GM12801 (cell line): ENCODE measurements around the gene RIPPLY2.

Experiments
- TF ChIP-seq, protein P1 (sequence below): IDR thresholded peaks from one replicate; pipeline ENCODE4 v1.5.1; 2011; ENCODE audit warnings: control low read depth; ENCODE audit not compliant: insufficient read length; ENCODE audit errors: extremely low read depth

The RIPPLY2 gene, protein sequence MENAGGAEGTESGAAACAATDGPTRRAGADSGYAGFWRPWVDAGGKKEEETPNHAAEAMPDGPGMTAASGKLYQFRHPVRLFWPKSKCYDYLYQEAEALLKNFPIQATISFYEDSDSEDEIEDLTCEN

DNA sequence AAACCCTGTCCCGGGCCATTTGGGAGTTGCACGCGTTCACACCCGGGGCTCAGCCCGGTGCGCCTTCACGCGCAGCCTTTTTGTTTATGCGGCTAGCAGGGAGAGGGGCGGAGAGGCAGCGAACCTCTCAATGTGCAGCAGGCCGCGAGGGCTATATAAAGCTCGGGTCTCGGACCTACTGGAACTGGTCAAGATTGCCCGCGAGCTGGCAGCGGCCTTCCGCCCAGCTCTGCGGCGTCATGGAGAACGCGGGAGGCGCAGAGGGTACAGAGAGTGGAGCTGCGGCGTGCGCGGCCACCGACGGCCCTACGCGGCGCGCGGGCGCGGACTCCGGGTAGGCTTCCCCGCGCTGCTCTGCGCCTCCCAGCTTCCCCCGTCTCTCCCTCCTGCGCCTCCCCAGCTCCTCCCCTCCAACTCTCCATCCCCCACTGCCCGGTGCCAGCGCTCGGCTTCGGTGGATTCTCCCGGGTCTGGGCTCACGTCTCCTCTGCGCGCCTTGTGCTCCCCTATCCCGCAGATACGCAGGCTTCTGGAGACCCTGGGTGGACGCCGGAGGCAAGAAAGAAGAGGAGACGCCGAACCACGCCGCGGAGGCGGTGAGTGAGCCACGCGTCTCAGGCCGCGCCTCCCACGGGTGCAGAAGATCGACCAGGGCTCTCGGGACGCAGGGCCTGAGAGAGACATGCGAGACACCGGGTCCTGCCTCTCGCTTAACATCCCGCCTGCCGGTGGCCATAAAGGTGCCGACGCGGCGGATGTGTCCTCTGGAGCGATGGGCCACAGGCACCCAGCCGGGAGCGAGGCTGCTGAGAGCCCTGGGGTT, at the start of gene RIPPLY2:
Gene RIPPLY2, plus strand, starts transcription at position 183 of the 823 bp plus-strand sequence. Its CDS starts 57 bp downstream, at position 240.
- TF ChIP-seq, protein P1, sequence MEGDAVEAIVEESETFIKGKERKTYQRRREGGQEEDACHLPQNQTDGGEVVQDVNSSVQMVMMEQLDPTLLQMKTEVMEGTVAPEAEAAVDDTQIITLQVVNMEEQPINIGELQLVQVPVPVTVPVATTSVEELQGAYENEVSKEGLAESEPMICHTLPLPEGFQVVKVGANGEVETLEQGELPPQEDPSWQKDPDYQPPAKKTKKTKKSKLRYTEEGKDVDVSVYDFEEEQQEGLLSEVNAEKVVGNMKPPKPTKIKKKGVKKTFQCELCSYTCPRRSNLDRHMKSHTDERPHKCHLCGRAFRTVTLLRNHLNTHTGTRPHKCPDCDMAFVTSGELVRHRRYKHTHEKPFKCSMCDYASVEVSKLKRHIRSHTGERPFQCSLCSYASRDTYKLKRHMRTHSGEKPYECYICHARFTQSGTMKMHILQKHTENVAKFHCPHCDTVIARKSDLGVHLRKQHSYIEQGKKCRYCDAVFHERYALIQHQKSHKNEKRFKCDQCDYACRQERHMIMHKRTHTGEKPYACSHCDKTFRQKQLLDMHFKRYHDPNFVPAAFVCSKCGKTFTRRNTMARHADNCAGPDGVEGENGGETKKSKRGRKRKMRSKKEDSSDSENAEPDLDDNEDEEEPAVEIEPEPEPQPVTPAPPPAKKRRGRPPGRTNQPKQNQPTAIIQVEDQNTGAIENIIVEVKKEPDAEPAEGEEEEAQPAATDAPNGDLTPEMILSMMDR = no peak

DNA sequence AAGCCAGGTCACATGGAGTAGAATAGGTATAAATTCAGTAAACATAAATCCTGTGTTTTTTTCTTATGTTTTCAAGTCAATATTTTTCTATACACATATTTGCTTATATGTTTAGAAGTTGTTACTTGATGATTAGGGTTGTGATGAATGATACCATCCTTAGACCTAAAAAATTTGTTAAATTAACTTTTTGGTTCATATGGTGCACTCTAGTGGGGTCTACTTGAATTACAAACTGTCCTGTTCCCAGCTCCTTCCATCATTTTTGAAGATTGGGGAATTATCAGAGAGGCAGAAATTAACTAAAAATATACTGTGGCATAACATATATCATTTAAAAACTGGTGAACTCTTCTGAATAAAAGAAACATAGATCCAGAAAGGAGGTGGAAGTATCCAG, 48.3 kb upstream of the RIPPLY2 start:
- TF ChIP-seq, protein P1 = no peak

DNA sequence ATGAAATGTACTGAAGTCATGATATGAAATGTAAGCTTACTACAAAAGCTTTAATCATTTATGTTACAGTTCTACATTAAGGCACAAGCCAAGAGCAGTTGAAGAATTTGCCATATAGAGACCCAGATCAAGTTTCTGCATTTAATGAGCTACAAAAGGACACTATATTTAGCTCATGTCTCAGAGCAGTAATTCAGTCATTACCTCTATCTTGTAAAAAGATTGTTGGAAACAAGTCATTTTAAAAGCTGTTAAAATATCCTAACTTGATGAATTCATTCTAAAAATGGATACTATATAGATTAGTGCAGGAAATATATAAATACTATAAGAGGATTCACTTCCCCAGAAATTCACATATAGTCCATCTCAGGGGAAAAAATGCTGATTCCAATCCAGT, 45.2 kb upstream of the RIPPLY2 start:
- TF ChIP-seq, protein P1 = no peak

DNA sequence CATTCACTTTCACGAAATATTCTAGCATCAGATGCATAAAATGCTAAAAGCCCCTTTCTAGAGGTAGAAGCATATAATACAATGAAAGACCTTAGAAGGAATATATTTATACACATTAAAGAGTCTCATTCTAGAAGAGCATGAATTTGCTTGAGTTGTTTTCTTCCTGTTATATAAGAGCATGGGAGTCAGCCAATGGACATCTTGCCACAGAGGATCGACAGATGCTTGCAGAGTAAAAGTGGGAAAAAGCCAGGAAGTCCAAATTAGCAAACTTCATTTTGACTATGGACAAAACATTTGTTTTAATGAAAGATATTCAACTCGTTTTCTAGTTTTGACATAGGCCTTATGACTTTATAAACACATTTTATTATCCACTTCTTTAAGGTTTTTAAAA, 44.2 kb upstream of the RIPPLY2 start:
- TF ChIP-seq, protein P1 = no peak

DNA sequence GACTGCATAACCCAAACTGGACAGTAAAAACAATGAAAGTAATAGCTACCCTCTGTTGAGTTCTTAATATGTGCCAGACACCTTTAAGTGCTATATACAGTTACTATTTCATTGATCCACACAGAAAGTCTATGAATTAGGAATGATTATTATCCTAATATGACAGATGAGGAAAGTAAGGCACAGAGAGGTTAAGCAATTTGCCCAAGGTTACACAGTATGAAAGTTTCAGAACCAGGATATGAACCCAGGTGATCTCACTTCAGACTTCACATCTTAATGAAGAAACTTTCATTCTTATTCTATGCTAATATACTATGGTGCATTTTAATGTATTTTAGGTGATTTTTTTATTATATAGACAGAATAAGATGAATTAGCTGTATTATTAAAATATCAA, 40.6 kb upstream of the RIPPLY2 start:
- TF ChIP-seq, protein P1 = no peak

DNA sequence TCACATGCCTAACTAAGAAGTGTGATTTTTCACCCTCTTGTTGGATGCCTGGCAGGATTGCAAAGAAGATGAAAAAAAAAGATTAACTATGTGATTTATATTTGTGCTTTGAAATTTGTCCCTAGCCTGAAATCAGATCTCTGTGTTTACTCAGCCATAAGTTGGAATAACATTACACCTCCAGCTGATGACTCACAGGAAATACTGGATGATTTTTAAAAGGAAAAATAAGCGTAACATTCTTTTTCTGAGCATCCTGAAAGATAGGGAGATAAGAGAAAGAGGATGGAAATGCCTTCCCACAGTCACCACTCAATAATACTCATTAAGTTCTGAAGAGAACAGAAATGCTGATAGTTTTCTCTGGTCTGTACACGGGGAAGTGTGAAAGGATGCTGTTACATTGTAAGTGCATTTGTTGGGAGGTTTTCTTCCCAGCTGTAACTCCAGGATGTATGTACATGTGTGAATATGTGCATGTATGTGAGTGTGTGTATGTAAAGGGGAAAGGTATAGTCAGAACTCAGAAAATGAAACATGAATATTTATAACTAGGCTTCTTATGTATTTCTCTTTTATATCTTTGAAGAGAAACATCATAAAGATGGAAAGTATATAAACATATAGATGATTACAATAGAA, 37.4 kb upstream of the RIPPLY2 start:
- TF ChIP-seq, protein P1 = no peak

DNA sequence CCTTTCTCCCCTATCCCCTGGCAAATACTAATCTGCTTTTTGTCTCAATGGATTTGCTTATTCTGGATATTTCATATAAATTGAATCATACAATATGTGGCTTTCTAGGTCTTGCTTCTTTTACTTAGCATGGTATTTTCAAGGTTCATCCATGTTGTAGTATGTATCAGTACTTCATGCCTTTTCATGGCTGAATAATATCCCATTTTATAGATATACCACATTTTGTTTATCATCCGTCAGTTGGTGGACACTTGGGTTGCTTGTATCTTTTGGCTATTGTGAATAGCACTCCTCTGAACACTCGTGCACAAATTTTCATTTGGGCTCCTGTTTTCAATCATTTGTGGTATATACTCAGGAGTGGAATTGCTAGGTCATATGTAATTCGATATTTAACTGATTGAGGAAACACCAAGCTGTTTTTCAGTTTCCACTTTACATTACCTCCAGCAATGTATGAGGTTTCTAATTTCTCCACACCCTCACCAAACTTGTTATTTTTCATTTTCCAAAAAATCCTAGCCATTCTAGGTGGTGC, 30.5 kb upstream of the RIPPLY2 start:
- TF ChIP-seq, protein P1 = no peak
